GM12878 (cell line): Measurements from ENCODE around the gene CACTIN. TPM values are rescaled to one million over a fixed set of nuclear protein-coding genes. Genes with fewer than 3 reads are reported as not detected.

Source experiments
- ATAC-seq: fragments of 200-7000 bp; cut with Tn5 transposase; 3 replicates; pipeline ENCODE4 v1.9.1; 2020; ENCODE audit warnings: mild to moderate bottlenecking, moderate library complexity
- BruUV-seq: library from RNA; stranded (reverse); fragments of 400-500 nt; replicated peaks from 2 replicates; lab custom pipeline; 2021; lab: Mats Ljungman, UMichigan
- CTCF ChIA-PET: fragments of 300-600 bp; sonication (Branson Sonifier 250); formaldehyde crosslinking; extraction: SDS; loops from one replicate; lab custom pipeline; 2021; ENCODE audit warnings: inconsistent platforms; lab: Yijun Ruan, JAX
- POLR2A ChIA-PET: fragments of 350-600 bp; formaldehyde crosslinking; extraction: SDS; loops from one replicate; lab custom pipeline; 2021; ENCODE audit warnings: inconsistent platforms; lab: Charles Lee
- RAD21 ChIA-PET: fragments of 300-600 bp; sonication (Branson Sonifier 250); formaldehyde crosslinking; loops from one replicate; lab custom pipeline; 2023; ENCODE audit warnings: antibody characterized with exemption; ENCODE audit not compliant: unreplicated experiment; lab: Charles Lee
- SMC1A ChIA-PET: fragments of 300-600 bp; sonication (Branson Sonifier 250); formaldehyde crosslinking; loops from one replicate; lab custom pipeline; 2023; ENCODE audit not compliant: unreplicated experiment, uncharacterized antibody; lab: Charles Lee
- DNase-seq: peaks from one replicate; pipeline ENCODE4 v3.0.0-alpha.2; 2011; ENCODE audit warnings: low read depth, low spot score
- FAIRE-seq: peaks from 3 replicates; lab custom pipeline; 2011; peaks lifted over from hg19 to GRCh38; lab: Jason Lieb, UNC
- H2AFZ ChIP-seq: 2 replicates; pipeline ENCODE4 v1.6.0; 2011; ENCODE audit warnings: low read depth, low read length, control low read depth; ENCODE audit not compliant: control insufficient read depth
- H3K27ac ChIP-seq: 2 replicates; pipeline ENCODE4 v1.5.1; 2011; ENCODE audit warnings: control low read depth; ENCODE audit not compliant: control insufficient read depth, insufficient read depth
- H3K27me3 ChIP-seq, 2 experiments: replicated peaks in 1 of 2; 2 replicates each; pipeline versions ENCODE4 v1.6.0 to v1.6.1; 2011; ENCODE audit warnings: low read length in 1 of 2; ENCODE audit not compliant: control insufficient read depth in 2 of 2, insufficient read depth in 2 of 2
- H3K36me3 ChIP-seq, 2 experiments: 2 replicates each; pipeline ENCODE4 v1.5.1; 2011; ENCODE audit warnings: low read length in 1 of 2; ENCODE audit not compliant: control insufficient read depth in 2 of 2, insufficient read depth in 2 of 2
- H3K4me1 ChIP-seq: 2 replicates; pipeline ENCODE4 v1.6.1; 2011; ENCODE audit warnings: mild to moderate bottlenecking, low read length, moderate library complexity, mixed read lengths; ENCODE audit not compliant: control insufficient read depth, insufficient read depth
- H3K4me2 ChIP-seq: 2 replicates; pipeline ENCODE4 v1.6.0; 2011; ENCODE audit warnings: control low read depth; ENCODE audit not compliant: control insufficient read depth, insufficient read depth
- H3K4me3 ChIP-seq: fragments of 200-600 bp; sonication (generic); 2 replicates; pipeline ENCODE4 v1.5.1; 2016
- H3K79me2 ChIP-seq: 2 replicates; pipeline ENCODE4 v1.6.0; 2011; ENCODE audit warnings: low read length; ENCODE audit not compliant: control insufficient read depth, insufficient read depth
- H3K9ac ChIP-seq: 2 replicates; pipeline ENCODE4 v1.8.0; 2011; ENCODE audit warnings: low read length, control low read depth, mixed read lengths; ENCODE audit not compliant: control insufficient read depth, insufficient read depth
- H3K9me3 ChIP-seq: replicated peaks from 3 replicates; pipeline ENCODE4 v1.5.1; 2011; ENCODE audit warnings: mild to moderate bottlenecking, low read length; ENCODE audit not compliant: control insufficient read depth, insufficient read depth
- H4K20me1 ChIP-seq: 2 replicates; pipeline ENCODE4 v1.6.0; 2011; ENCODE audit not compliant: control insufficient read depth, insufficient read depth
- EED ChIP-seq: sonication (generic); IDR thresholded peaks from 2 replicates; pipeline ENCODE4 v1.6.1; 2016; ENCODE audit warnings: antibody characterized with exemption, low read depth
- EZH2 ChIP-seq: IDR thresholded peaks from 2 replicates; pipeline ENCODE4 v1.6.1; 2012; ENCODE audit warnings: low read depth, mild to moderate bottlenecking, control low read depth, inconsistent platforms, low read length, borderline replicate concordance; ENCODE audit not compliant: control insufficient read depth
- HSF1 ChIP-seq: fragments of 150-350 bp; IDR thresholded peaks from 2 replicates; pipeline ENCODE4 v1.6.1; 2014; ENCODE audit warnings: mild to moderate bottlenecking, low read depth, low read length
- IRF5 ChIP-seq: fragments of 450-650 bp; IDR thresholded peaks from 2 replicates; pipeline ENCODE4 v1.6.1; 2017; ENCODE audit warnings: borderline replicate concordance
- KLF5 ChIP-seq: fragments of 450-650 bp; IDR thresholded peaks from 2 replicates; pipeline ENCODE4 v1.6.1; 2014; ENCODE audit warnings: mild to moderate bottlenecking; ENCODE audit not compliant: partially characterized antibody
- MTA3 ChIP-seq: IDR thresholded peaks from 2 replicates; pipeline ENCODE4 v1.6.1; 2012; ENCODE audit warnings: low read length, inconsistent platforms, borderline replicate concordance
- NFYA ChIP-seq: IDR thresholded peaks from 2 replicates; pipeline ENCODE4 v1.6.1; 2011; ENCODE audit warnings: low read depth, mild to moderate bottlenecking, low read length, improper control_type of control experiment, borderline replicate concordance
- PML ChIP-seq: IDR thresholded peaks from 2 replicates; pipeline ENCODE4 v1.6.1; 2012; ENCODE audit warnings: low read length, inconsistent platforms
- POLR2AphosphoS5 ChIP-seq: IDR thresholded peaks from 2 replicates; pipeline ENCODE4 v1.6.1; 2011; ENCODE audit warnings: mild to moderate bottlenecking, low read length, inconsistent platforms
- SIN3A ChIP-seq: IDR thresholded peaks from 2 replicates; pipeline ENCODE4 v1.6.1; 2012; ENCODE audit warnings: low read depth, low read length, improper control_type of control experiment
- SP1 ChIP-seq: IDR thresholded peaks from one replicate; pipeline ENCODE4 v1.6.1; 2011; ENCODE audit warnings: low read depth, low read length
- SPI1 ChIP-seq: IDR thresholded peaks from 2 replicates; pipeline ENCODE4 v1.6.1; 2011; ENCODE audit warnings: low read depth, mild to moderate bottlenecking, low read length, moderate library complexity, borderline replicate concordance; ENCODE audit not compliant: insufficient read depth
- TBL1XR1 ChIP-seq: IDR thresholded peaks from 2 replicates; pipeline ENCODE4 v1.6.1; 2012; ENCODE audit warnings: low read depth, low read length, improper control_type of control experiment
- ZNF274 ChIP-seq: IDR thresholded peaks from one replicate; pipeline ENCODE4 v1.8.0; 2011; ENCODE audit not compliant: insufficient read length, insufficient read depth
- ZNF622 ChIP-seq: fragments of 450-650 bp; IDR thresholded peaks from 2 replicates; pipeline ENCODE4 v1.6.1; 2017; ENCODE audit warnings: mild to moderate bottlenecking, inconsistent platforms
- WGBS: methylation state at CpG from one replicate; pipeline ENCODE4 v1.1.6; 2016; ENCODE audit warnings: low lambda C conversion rate; ENCODE audit not compliant: insufficient replicate concordance, insufficient coverage; ENCODE audit errors: missing lambda C conversion rate; 5-methylcytosine and 5-hydroxymethylcytosine counted together
- in situ Hi-C: fragments of 300-500 bp; cut with MboI; formaldehyde crosslinking; loops from 9 replicates; pipeline ENCODE4 v1.14.3; 2018; ENCODE audit warnings: mixed read lengths
- intact Hi-C: fragments of 100-400 bp; cut with micrococcal nuclease; formaldehyde crosslinking; loops from one replicate; pipeline ENCODE4 v1.14.2; 2022; ENCODE audit not compliant: unreplicated experiment
- polyA plus RNA-seq, 11 experiments: library from polyadenylated mRNA; depleted of rRNA in 4 of 11; unstranded in 6 of 11; stranded (reverse) in 5 of 11; fragments of >200 nt; fragmentation: Nextera tagmentation in 4 of 11; fragmentation: Illumina TruSeq in 1 of 11; extraction: Ambion mirVana in 4 of 11; extraction: Trizol in 1 of 11; gene quantifications; 1 replicate in 1 of 11; 2 replicates in 10 of 11; pipeline versions ENCODE4 v1.2.1 to v1.2.3, GENCODE V29; 2011 to 2016; ENCODE audit warnings: inconsistent platforms in 2 of 11, missing spikeins in 2 of 11, low read depth in 1 of 11
- total RNA-seq, 4 experiments: library from RNA; depleted of rRNA in 3 of 4; stranded (reverse); fragments of >200 nt in 3 of 4; fragmentation: Illumina TruSeq in 1 of 4; extraction: Trizol in 1 of 4; gene quantifications; 2 replicates each; pipeline versions ENCODE4 v1.2.1 to v1.2.3, GENCODE V29; 2013 to 2021

The CACTIN gene
- total and polyA plus RNA-seq, 10 of the 15 experiments (the other 5 are each of a cell fraction or from before 2014, with no cell fraction given), result 0.40 to 31.4 (median 12.5) TPM

- no peaks in the 10 kb centered on the region for H3K27me3 ChIP-seq
- BruUV-seq, result TSS peak; percentile 75
- no peaks in the 10 kb centered on the region for H4K20me1 ChIP-seq
- DNase-seq (no peak), ATAC-seq (no peak), FAIRE-seq (no peak)
- no peak overlapping the region for H2AFZ ChIP-seq
- ChIA-PET CTCF (interaction anchor here (0.6 kb wide), 1 partner anchor 115 kb away, joined by 3 read pairs; no protein-coding TSS in a partner anchor), POLR2A (no interaction called here), SMC1A (no interaction called here), RAD21 (no interaction called here)
- in situ Hi-C loops, result no loop called here
- WGBS, result 72% methylated on average over 17 of the region's 17 CpGs
- no peaks in the 10 kb centered on the region; the same call in 1 of the 2 replicates for H3K79me2 ChIP-seq
- no peak overlapping the region for H3K27ac ChIP-seq
- H3K4me2 ChIP-seq, result no peak overlapping the region
- H3K9me3 ChIP-seq, result no peaks in the 10 kb centered on the region
- no peak for TF ChIP-seq EZH2
- no peak for TF ChIP-seq HSF1
- TF ChIP-seq KLF5, result no peak
- TF ChIP-seq PML, result no peak
- no peak for TF ChIP-seq MTA3
- TF ChIP-seq NFYA, result no peak
- no peak for TF ChIP-seq SIN3A
- no peak for TF ChIP-seq SPI1
- TF ChIP-seq SP1, result no peak
- TF ChIP-seq IRF5, result no peak
- TF ChIP-seq EED, result no peak
- no peak for TF ChIP-seq ZNF622
- no peak for TF ChIP-seq POLR2AphosphoS5
- no peak for TF ChIP-seq TBL1XR1
- no peak for TF ChIP-seq ZNF274
- no peaks in the 10 kb centered on the region for H3K4me1 ChIP-seq
- H3K36me3 ChIP-seq, result no peaks in the 10 kb centered on the region; a peak in 2 of 4 replicates
- no peak overlapping the region for H3K4me3 ChIP-seq
- intact Hi-C loops, result no loop called here
- no peak overlapping the region for H3K9ac ChIP-seq
Observed at GRCh38 chr19:3578390-3578789, 48.2 kb downstream of the CACTIN start.
